OCI-LY7 (cell line): ENCODE data around the gene CD248. TPM values are rescaled to one million over a fixed set of nuclear protein-coding genes. Genes with fewer than 3 reads are reported as not detected.

Experiments used
- BruUV-seq: library from RNA; stranded (reverse); fragments of 400-500 nt; replicated peaks from 2 replicates; lab custom pipeline; 2021; lab: Mats Ljungman, UMichigan
- CTCF ChIA-PET: fragments of 300-600 bp; sonication (Branson Sonifier 250); formaldehyde crosslinking; loops from one replicate; lab custom pipeline; 2022; ENCODE audit warnings: antibody characterized with exemption; ENCODE audit not compliant: unreplicated experiment; lab: Charles Lee
- POLR2A ChIA-PET: fragments of 300-600 bp; sonication (Branson Sonifier 250); formaldehyde crosslinking; loops from one replicate; lab custom pipeline; 2022; ENCODE audit warnings: antibody characterized with exemption; lab: Charles Lee
- DNase-seq: peaks from one replicate; pipeline ENCODE4 v3.0.0-alpha.2; 2015; ENCODE audit warnings: low spot score
- H2AFZ ChIP-seq: fragments of 200-600 bp; sonication (generic), shearing (Covaris generic); 2 replicates; pipeline ENCODE4 v1.6.1; 2014; ENCODE audit warnings: mild to moderate bottlenecking, antibody characterized with exemption, low read length, moderate library complexity
- H3K27ac ChIP-seq: fragments of 200-600 bp; sonication (generic); 2 replicates; pipeline ENCODE4 v1.5.1; 2014; ENCODE audit warnings: mixed run types, low read depth, mild to moderate bottlenecking, moderate library complexity, low read length, inconsistent platforms; ENCODE audit not compliant: poor library complexity, severe bottlenecking
- H3K36me3 ChIP-seq: fragments of 200-600 bp; sonication (generic); 2 replicates; pipeline ENCODE4 v1.6.1; 2014; ENCODE audit warnings: mild to moderate bottlenecking, antibody characterized with exemption, low read length, moderate library complexity, mixed read lengths; ENCODE audit not compliant: insufficient read depth
- H3K4me1 ChIP-seq: fragments of 200-600 bp; sonication (generic); 2 replicates; pipeline ENCODE4 v1.5.1; 2014; ENCODE audit warnings: mild to moderate bottlenecking, low read length; ENCODE audit not compliant: insufficient read depth, poor library complexity, severe bottlenecking
- H3K4me2 ChIP-seq: fragments of 200-600 bp; sonication (generic); 2 replicates; pipeline ENCODE4 v1.6.1; 2014; ENCODE audit warnings: mild to moderate bottlenecking, low read length
- H3K4me3 ChIP-seq: fragments of 200-600 bp; sonication (generic); 2 replicates; pipeline ENCODE4 v1.5.1; 2014; ENCODE audit warnings: mild to moderate bottlenecking, low read depth, low read length; ENCODE audit not compliant: poor library complexity, severe bottlenecking
- H3K79me2 ChIP-seq: fragments of 200-600 bp; sonication (generic); 2 replicates; pipeline ENCODE4 v1.6.1; 2016; ENCODE audit warnings: low read depth, mild to moderate bottlenecking, low read length, moderate library complexity, mixed read lengths; ENCODE audit not compliant: insufficient read depth
- H3K9me2 ChIP-seq: fragments of 200-600 bp; sonication (generic); 2 replicates; pipeline ENCODE4 v1.6.1; 2016; ENCODE audit warnings: mild to moderate bottlenecking, low read length, mixed read lengths; ENCODE audit not compliant: insufficient read depth
- H3K9me3 ChIP-seq: fragments of 200-600 bp; sonication (generic); 2 replicates; pipeline ENCODE4 v1.6.1; 2014; ENCODE audit warnings: mild to moderate bottlenecking, mixed run types, low read length, mixed read lengths
- H4K20me1 ChIP-seq: fragments of 200-600 bp; sonication (generic); 2 replicates; pipeline ENCODE4 v1.6.1; 2014; ENCODE audit warnings: mild to moderate bottlenecking, antibody characterized with exemption, low read length, moderate library complexity, mixed read lengths; ENCODE audit not compliant: insufficient read depth
- CTCF ChIP-seq: fragments of 200-600 bp; sonication (generic); conservative IDR thresholded peaks from 2 replicates; pipeline ENCODE4 v1.5.1; 2014; ENCODE audit warnings: mild to moderate bottlenecking, antibody characterized with exemption, low read length, moderate library complexity, mixed read lengths
- EZH2phosphoT487 ChIP-seq: fragments of 200-600 bp; sonication (generic); IDR thresholded peaks from 2 replicates; pipeline ENCODE4 v1.6.1; 2018; ENCODE audit warnings: low read depth, borderline replicate concordance, mild to moderate bottlenecking, mixed run types, antibody characterized with exemption, low read length, moderate library complexity, mixed read lengths
- intact Hi-C: fragments of 100-400 bp; cut with micrococcal nuclease; formaldehyde crosslinking; loops from one replicate; pipeline ENCODE4 v1.10.0; 2022; ENCODE audit not compliant: unreplicated experiment
- total RNA-seq, 2 experiments: library from RNA; depleted of rRNA in 1 of 2; stranded (reverse); fragments of >200 nt in 1 of 2; shearing (Covaris generic) in 1 of 2; gene quantifications; 2 replicates each; pipeline ENCODE4 v1.2.3, GENCODE V29; 2014 to 2022

Gene CD248
- total RNA-seq, 2 experiments from 2014 or later: 0.46 TPM; not detected in 1

- H3K4me3 ChIP-seq: no peak overlapping the region
- POLR2A ChIA-PET: interaction anchor here (1.2 kb wide), 1 partner anchor 20 kb away, joined by 4 read pairs; no protein-coding TSS in a partner anchor
- no peaks in the 10 kb centered on the region for H3K9me2 ChIP-seq
- H3K27ac ChIP-seq: no peak overlapping the region
- BruUV-seq: no TSS peak
- no peaks in the 10 kb centered on the region for H3K9me3 ChIP-seq
- H4K20me1 ChIP-seq: no peaks in the 10 kb centered on the region
- no peak overlapping the region for H2AFZ ChIP-seq
- intact Hi-C loops: no loop called here
- peaks cover 3% of the 10 kb centered on the region; the same call in 1 of the 2 replicates for H3K36me3 ChIP-seq
- no peak overlapping the region for H3K4me2 ChIP-seq
- H3K79me2 ChIP-seq: no peaks in the 10 kb centered on the region
- CTCF ChIA-PET: no interaction called here
- DNase-seq: no peak
- TF ChIP-seq EZH2phosphoT487 (no peak), CTCF (no peak)
- peaks cover 33% of the 10 kb centered on the region for H3K4me1 ChIP-seq
Observed at GRCh38 chr11:66331542-66332370, 14.9 kb upstream of the CD248 start.

GRCh38 chr11:66330931-66331330 is 14.1 kb upstream of the CD248 start:
- H3K4me3 ChIP-seq: no peak overlapping the region
- CTCF ChIA-PET: no interaction called here
- no TSS peak for BruUV-seq

More at GRCh38 chr11:66330931-66331330, 14.1 kb upstream of the CD248 start:
- Histone ChIP-seq H3K36me3 (no peaks in the 10 kb centered on the region), H3K9me2 (no peaks in the 10 kb centered on the region), H4K20me1 (no peaks in the 10 kb centered on the region), H3K4me2 (no peak overlapping the region), H3K9me3 (no peaks in the 10 kb centered on the region), H3K4me1 (peaks cover 33% of the 10 kb centered on the region), H2AFZ (no peak overlapping the region), H3K27ac (no peak overlapping the region), H3K79me2 (no peaks in the 10 kb centered on the region)
- intact Hi-C loops: no loop called here
- POLR2A ChIA-PET: interaction anchor here (1.2 kb wide), 1 partner anchor 19 kb away, joined by 4 read pairs; no protein-coding TSS in a partner anchor
- TF ChIP-seq EZH2phosphoT487: no peak
- 0 out of 2 replicates have a peak, but pooled peaks have one; percentile 12 for TF ChIP-seq CTCF
- DNase-seq: no peak
